Stimulated activated naive CD8-positive, alpha-beta T cell treated with anti-CD3 and anti-CD28 coated beads, Interleukin-15, amount 100 ng/mL, for 72 hours (primary cell): ENCODE results near the gene KCNMA1.

Experiments used
- ATAC-seq: fragments of 150-1000 bp; cut with Tn5 transposase; 2 replicates; pipeline ENCODE4 v1.10.0; 2021; ENCODE audit warnings: mild to moderate bottlenecking, moderate library complexity
- DNase-seq, 2 donors: peaks; one replicate each; pipeline ENCODE4 v3.0.0; 2021 to 2022
- H3K27ac Mint-ChIP-seq, 2 donors: one replicate each; pipeline ENCODE4 v1.8.0; 2022; ENCODE audit warnings: mild to moderate bottlenecking in 2 of 2, mixed read lengths in 2 of 2, moderate library complexity in 2 of 2
- H3K27me3 Mint-ChIP-seq: one replicate; pipeline ENCODE4 v1.8.0; 2022; ENCODE audit warnings: mixed read lengths
- H3K4me1 Mint-ChIP-seq: one replicate; pipeline ENCODE4 v1.8.0; 2022; ENCODE audit warnings: mild to moderate bottlenecking, mixed read lengths
- H3K4me3 Mint-ChIP-seq, 2 donors: one replicate each; pipeline ENCODE4 v1.8.0; 2022; ENCODE audit warnings: mild to moderate bottlenecking in 2 of 2, mixed read lengths in 2 of 2, moderate library complexity in 1 of 2
- H3K9me3 Mint-ChIP-seq, 2 donors: one replicate each; pipeline ENCODE4 v1.8.0; 2022; ENCODE audit warnings: mixed read lengths in 2 of 2

The KCNMA1 gene

GRCh38 chr10:77179015-77179695 lies 458.5 kb downstream of the KCNMA1 start:
- Mint-ChIP-seq H3K9me3 (no peaks in the 10 kb centered on the region), H3K4me3 (no peak overlapping the region), H3K27ac (no peak overlapping the region), H3K4me1 (peaks cover 7% of the 10 kb centered on the region), H3K27me3 (peaks cover 15% of the 10 kb centered on the region)
- DNase-seq (no peak), ATAC-seq (no peak)

- H3K9me3 Mint-ChIP-seq: no peaks in the 10 kb centered on the region
- ATAC-seq (no peak), DNase-seq (no peak)
- no peak overlapping the region for H3K4me3 Mint-ChIP-seq
- peak overlapping the region in 1 of 2 donors; percentile 35 for H3K27ac Mint-ChIP-seq
- H3K4me1 Mint-ChIP-seq: peaks cover 7% of the 10 kb centered on the region
- H3K27me3 Mint-ChIP-seq: peaks cover 7% of the 10 kb centered on the region
Measured at GRCh38 chr10:77177589-77177988, 460.0 kb downstream of the KCNMA1 start.

GRCh38 chr10:77177161-77177560 lies 460.4 kb downstream of the KCNMA1 start:
- no peak overlapping the region for H3K27ac Mint-ChIP-seq
- no peaks in the 10 kb centered on the region for H3K9me3 Mint-ChIP-seq
- no peak overlapping the region for H3K4me3 Mint-ChIP-seq
- DNase-seq (no peak), ATAC-seq (no peak)
- peaks cover 7% of the 10 kb centered on the region for H3K4me1 Mint-ChIP-seq
- H3K27me3 Mint-ChIP-seq: peaks cover 7% of the 10 kb centered on the region

- peaks cover 7% of the 10 kb centered on the region for H3K4me1 Mint-ChIP-seq
- no peak for ATAC-seq
Measured at GRCh38 chr10:77176232-77176631, 461.4 kb downstream of the KCNMA1 start.

GRCh38 chr10:77175631-77176222 lies 461.9 kb downstream of the KCNMA1 start:
- H3K9me3 Mint-ChIP-seq: no peaks in the 10 kb centered on the region
- H3K27ac Mint-ChIP-seq: no peak overlapping the region
- no peak overlapping the region for H3K4me3 Mint-ChIP-seq
- DNase-seq: no peak
- peaks cover 7% of the 10 kb centered on the region for H3K27me3 Mint-ChIP-seq
- ATAC-seq: no peak
- H3K4me1 Mint-ChIP-seq: peaks cover 7% of the 10 kb centered on the region

More at GRCh38 chr10:77176232-77176631, 461.4 kb downstream of the KCNMA1 start:
- Mint-ChIP-seq H3K9me3 (no peaks in the 10 kb centered on the region), H3K4me3 (no peak overlapping the region), H3K27me3 (peaks cover 7% of the 10 kb centered on the region), H3K27ac (no peak overlapping the region)
- DNase-seq: no peak

- DNase-seq: peak; percentile 58 to 69
- Mint-ChIP-seq H3K4me3 (no peak overlapping the region), H3K4me1 (peaks cover 7% of the 10 kb centered on the region), H3K9me3 (no peaks in the 10 kb centered on the region), H3K27ac (no peak overlapping the region), H3K27me3 (peaks cover 7% of the 10 kb centered on the region)
- ATAC-seq: peak; percentile 55
Measured at GRCh38 chr10:77173615-77174461, 463.8 kb downstream of the KCNMA1 start.

GRCh38 chr10:77172086-77172485 lies 465.5 kb downstream of the KCNMA1 start:
- H3K27ac Mint-ChIP-seq: no peak overlapping the region
- H3K9me3 Mint-ChIP-seq: no peaks in the 10 kb centered on the region
- DNase-seq (no peak), ATAC-seq (no peak)
- peaks cover 7% of the 10 kb centered on the region for H3K4me1 Mint-ChIP-seq
- no peaks in the 10 kb centered on the region for H3K27me3 Mint-ChIP-seq
- no peak overlapping the region for H3K4me3 Mint-ChIP-seq

- Mint-ChIP-seq H3K9me3 (no peaks in the 10 kb centered on the region), H3K27ac (no peak overlapping the region), H3K27me3 (peaks cover 10% of the 10 kb centered on the region), H3K4me1 (peaks cover 5% of the 10 kb centered on the region), H3K4me3 (no peak overlapping the region)
- no peak for DNase-seq
- no peak for ATAC-seq
Measured at GRCh38 chr10:77168861-77169260, 468.7 kb downstream of the KCNMA1 start.

GRCh38 chr10:77168161-77168560 lies 469.4 kb downstream of the KCNMA1 start:
- Mint-ChIP-seq H3K9me3 (no peaks in the 10 kb centered on the region), H3K27ac (peak overlapping the region in 1 of 2 donors; percentile 5), H3K4me3 (no peak overlapping the region), H3K4me1 (peaks cover 5% of the 10 kb centered on the region), H3K27me3 (peaks cover 16% of the 10 kb centered on the region)
- DNase-seq (no peak), ATAC-seq (no peak)

GRCh38 chr10:77165445-77166208 lies 472.0 kb downstream of the KCNMA1 start:
- peak overlapping the region in 1 of 2 donors; percentile 72 for H3K27ac Mint-ChIP-seq
- H3K4me3 Mint-ChIP-seq: peak overlapping the region; percentile 26 to 61
- H3K4me1 Mint-ChIP-seq: peaks cover 5% of the 10 kb centered on the region
- H3K9me3 Mint-ChIP-seq: no peaks in the 10 kb centered on the region
- peak; percentile 66 for ATAC-seq
- H3K27me3 Mint-ChIP-seq: peaks cover 16% of the 10 kb centered on the region
- DNase-seq: peak; percentile 41 to 48

- Mint-ChIP-seq H3K4me1 (peaks cover 5% of the 10 kb centered on the region), H3K27me3 (peaks cover 21% of the 10 kb centered on the region), H3K9me3 (no peaks in the 10 kb centered on the region), H3K4me3 (no peak overlapping the region), H3K27ac (no peak overlapping the region)
- DNase-seq: no peak
- no peak for ATAC-seq
Measured at GRCh38 chr10:77164616-77165311, 472.8 kb downstream of the KCNMA1 start.

GRCh38 chr10:77163670-77164348 lies 473.8 kb downstream of the KCNMA1 start:
- no peak for ATAC-seq
- H3K9me3 Mint-ChIP-seq: no peaks in the 10 kb centered on the region
- peak overlapping the region in 1 of 2 donors; percentile 9 for H3K27ac Mint-ChIP-seq
- peaks cover 26% of the 10 kb centered on the region for H3K27me3 Mint-ChIP-seq
- H3K4me3 Mint-ChIP-seq: no peak overlapping the region
- peaks cover 5% of the 10 kb centered on the region for H3K4me1 Mint-ChIP-seq
- no peak for DNase-seq

GRCh38 chr10:77162697-77163096 lies 474.9 kb downstream of the KCNMA1 start:
- DNase-seq: no peak
- no peak for ATAC-seq
- H3K4me1 Mint-ChIP-seq: peaks cover 5% of the 10 kb centered on the region
- no peaks in the 10 kb centered on the region for H3K9me3 Mint-ChIP-seq
- H3K27ac Mint-ChIP-seq: no peak overlapping the region
- H3K4me3 Mint-ChIP-seq: no peak overlapping the region
- peaks cover 37% of the 10 kb centered on the region for H3K27me3 Mint-ChIP-seq

GRCh38 chr10:77160679-77161078 lies 476.9 kb downstream of the KCNMA1 start:
- Mint-ChIP-seq H3K27ac (peak overlapping the region in 1 of 2 donors; percentile 28), H3K4me3 (no peak overlapping the region), H3K27me3 (peaks cover 41% of the 10 kb centered on the region), H3K4me1 (peaks cover 3% of the 10 kb centered on the region), H3K9me3 (no peaks in the 10 kb centered on the region)
- DNase-seq (no peak), ATAC-seq (no peak)
